OCI-LY7 (cell line): Measurements from ENCODE around the gene GCLC. TPM values are rescaled to one million over a fixed set of nuclear protein-coding genes. Genes with fewer than 3 reads are reported as not detected.

ENCODE experiments used
- BruUV-seq: library from RNA; stranded (reverse); fragments of 400-500 nt; replicated peaks from 2 replicates; lab custom pipeline; 2021; lab: Mats Ljungman, UMichigan
- CTCF ChIA-PET: fragments of 300-600 bp; sonication (Branson Sonifier 250); formaldehyde crosslinking; loops from one replicate; lab custom pipeline; 2022; ENCODE audit warnings: antibody characterized with exemption; ENCODE audit not compliant: unreplicated experiment; lab: Charles Lee
- POLR2A ChIA-PET: fragments of 300-600 bp; sonication (Branson Sonifier 250); formaldehyde crosslinking; loops from one replicate; lab custom pipeline; 2022; ENCODE audit warnings: antibody characterized with exemption; lab: Charles Lee
- DNase-seq: peaks from one replicate; pipeline ENCODE4 v3.0.0-alpha.2; 2015; ENCODE audit warnings: low spot score
- H2AFZ ChIP-seq: fragments of 200-600 bp; sonication (generic), shearing (Covaris generic); 2 replicates; pipeline ENCODE4 v1.6.1; 2014; ENCODE audit warnings: mild to moderate bottlenecking, antibody characterized with exemption, low read length, moderate library complexity
- H3K27ac ChIP-seq: fragments of 200-600 bp; sonication (generic); 2 replicates; pipeline ENCODE4 v1.5.1; 2014; ENCODE audit warnings: mixed run types, low read depth, mild to moderate bottlenecking, moderate library complexity, low read length, inconsistent platforms; ENCODE audit not compliant: poor library complexity, severe bottlenecking
- H3K36me3 ChIP-seq: fragments of 200-600 bp; sonication (generic); 2 replicates; pipeline ENCODE4 v1.6.1; 2014; ENCODE audit warnings: mild to moderate bottlenecking, antibody characterized with exemption, low read length, moderate library complexity, mixed read lengths; ENCODE audit not compliant: insufficient read depth
- H3K4me1 ChIP-seq: fragments of 200-600 bp; sonication (generic); 2 replicates; pipeline ENCODE4 v1.5.1; 2014; ENCODE audit warnings: mild to moderate bottlenecking, low read length; ENCODE audit not compliant: insufficient read depth, poor library complexity, severe bottlenecking
- H3K4me2 ChIP-seq: fragments of 200-600 bp; sonication (generic); 2 replicates; pipeline ENCODE4 v1.6.1; 2014; ENCODE audit warnings: mild to moderate bottlenecking, low read length
- H3K4me3 ChIP-seq: fragments of 200-600 bp; sonication (generic); 2 replicates; pipeline ENCODE4 v1.5.1; 2014; ENCODE audit warnings: mild to moderate bottlenecking, low read depth, low read length; ENCODE audit not compliant: poor library complexity, severe bottlenecking
- H3K79me2 ChIP-seq: fragments of 200-600 bp; sonication (generic); 2 replicates; pipeline ENCODE4 v1.6.1; 2016; ENCODE audit warnings: low read depth, mild to moderate bottlenecking, low read length, moderate library complexity, mixed read lengths; ENCODE audit not compliant: insufficient read depth
- H3K9me2 ChIP-seq: fragments of 200-600 bp; sonication (generic); 2 replicates; pipeline ENCODE4 v1.6.1; 2016; ENCODE audit warnings: mild to moderate bottlenecking, low read length, mixed read lengths; ENCODE audit not compliant: insufficient read depth
- H3K9me3 ChIP-seq: fragments of 200-600 bp; sonication (generic); 2 replicates; pipeline ENCODE4 v1.6.1; 2014; ENCODE audit warnings: mild to moderate bottlenecking, mixed run types, low read length, mixed read lengths
- H4K20me1 ChIP-seq: fragments of 200-600 bp; sonication (generic); 2 replicates; pipeline ENCODE4 v1.6.1; 2014; ENCODE audit warnings: mild to moderate bottlenecking, antibody characterized with exemption, low read length, moderate library complexity, mixed read lengths; ENCODE audit not compliant: insufficient read depth
- EZH2phosphoT487 ChIP-seq: fragments of 200-600 bp; sonication (generic); IDR thresholded peaks from 2 replicates; pipeline ENCODE4 v1.6.1; 2018; ENCODE audit warnings: low read depth, borderline replicate concordance, mild to moderate bottlenecking, mixed run types, antibody characterized with exemption, low read length, moderate library complexity, mixed read lengths
- intact Hi-C: fragments of 100-400 bp; cut with micrococcal nuclease; formaldehyde crosslinking; loops from one replicate; pipeline ENCODE4 v1.10.0; 2022; ENCODE audit not compliant: unreplicated experiment
- total RNA-seq, 2 experiments: library from RNA; depleted of rRNA in 1 of 2; stranded (reverse); fragments of >200 nt in 1 of 2; shearing (Covaris generic) in 1 of 2; gene quantifications; 2 replicates each; pipeline ENCODE4 v1.2.3, GENCODE V29; 2014 to 2022
- TF ChIP-seq, protein P1 (sequence below): fragments of 200-600 bp; sonication (generic); conservative IDR thresholded peaks from 2 replicates; pipeline ENCODE4 v1.5.1; 2014; ENCODE audit warnings: mild to moderate bottlenecking, antibody characterized with exemption, low read length, moderate library complexity, mixed read lengths

GCLC gene
- total RNA-seq, 2 experiments from 2014 or later, result 14.3 to 30.4 TPM

DNA sequence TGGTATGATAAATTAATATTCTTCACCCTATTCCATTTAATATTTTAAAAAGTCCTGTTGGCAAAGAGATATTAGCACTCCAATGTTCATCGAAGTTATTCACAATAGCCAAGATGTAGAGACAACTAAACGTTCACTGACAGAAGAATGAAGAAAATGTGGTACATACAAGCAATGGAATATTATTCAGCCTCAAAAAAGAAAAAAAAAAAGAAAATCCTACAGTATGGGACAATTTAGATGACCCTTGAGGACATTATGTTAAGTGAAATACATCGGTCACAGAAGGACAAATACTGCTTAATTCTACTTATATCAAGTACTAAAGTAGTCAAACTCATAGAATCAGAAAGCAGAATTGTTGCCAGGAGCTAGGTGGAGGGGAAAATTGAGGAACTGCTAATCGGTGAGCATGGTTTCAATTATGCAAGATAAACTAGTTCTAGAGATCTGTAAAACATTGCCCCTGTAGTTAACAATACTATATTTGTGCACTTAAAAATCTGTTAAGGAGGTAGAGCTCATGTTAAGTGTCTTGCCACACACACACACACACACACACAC lies 4.7 kb downstream of the GCLC start:
- H3K4me2 ChIP-seq, result no peak overlapping the region
- peaks cover 9% of the 10 kb centered on the region for H4K20me1 ChIP-seq
- CTCF ChIA-PET, result interaction anchor here (0.6 kb wide), 1 partner anchor 21 kb away, joined by 4 read pairs; no protein-coding TSS in a partner anchor

DNA sequence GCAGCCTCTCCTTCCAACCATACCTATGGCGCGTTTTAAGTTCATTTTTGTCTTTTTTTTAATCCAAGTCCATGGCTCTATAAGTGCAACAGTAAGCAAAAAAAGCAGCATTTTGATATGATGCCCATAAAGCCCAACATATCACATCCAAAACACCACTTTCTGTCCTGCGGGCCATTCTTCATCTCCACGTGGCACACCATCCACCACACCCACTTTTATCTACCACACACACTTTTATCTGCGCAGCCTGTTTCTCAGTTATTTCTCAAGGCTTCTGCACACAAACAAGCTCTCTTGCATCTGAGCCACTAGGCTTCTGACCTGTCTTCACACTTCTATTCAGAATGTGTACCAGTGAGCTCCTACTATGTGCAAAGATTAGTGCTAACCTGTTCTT lies 5.3 kb downstream of the GCLC start:
- peaks cover 15% of the 10 kb centered on the region; the same call in 1 of the 2 replicates for H3K36me3 ChIP-seq
- no peak overlapping the region for H2AFZ ChIP-seq
- no peak overlapping the region for H3K4me3 ChIP-seq
- ChIA-PET CTCF (no interaction called here), POLR2A (interaction anchor here (0.6 to 1.0 kb wide), 2 partner anchors 118 to 126 kb away, joined by 3 read pairs; partner anchors contain the start of gene KLHL31)
- peaks cover 14% of the 10 kb centered on the region for H3K4me1 ChIP-seq
- intact Hi-C loops, result no loop called here
- peaks cover 9% of the 10 kb centered on the region for H4K20me1 ChIP-seq
- BruUV-seq, result no TSS peak
- TF ChIP-seq, protein P1, sequence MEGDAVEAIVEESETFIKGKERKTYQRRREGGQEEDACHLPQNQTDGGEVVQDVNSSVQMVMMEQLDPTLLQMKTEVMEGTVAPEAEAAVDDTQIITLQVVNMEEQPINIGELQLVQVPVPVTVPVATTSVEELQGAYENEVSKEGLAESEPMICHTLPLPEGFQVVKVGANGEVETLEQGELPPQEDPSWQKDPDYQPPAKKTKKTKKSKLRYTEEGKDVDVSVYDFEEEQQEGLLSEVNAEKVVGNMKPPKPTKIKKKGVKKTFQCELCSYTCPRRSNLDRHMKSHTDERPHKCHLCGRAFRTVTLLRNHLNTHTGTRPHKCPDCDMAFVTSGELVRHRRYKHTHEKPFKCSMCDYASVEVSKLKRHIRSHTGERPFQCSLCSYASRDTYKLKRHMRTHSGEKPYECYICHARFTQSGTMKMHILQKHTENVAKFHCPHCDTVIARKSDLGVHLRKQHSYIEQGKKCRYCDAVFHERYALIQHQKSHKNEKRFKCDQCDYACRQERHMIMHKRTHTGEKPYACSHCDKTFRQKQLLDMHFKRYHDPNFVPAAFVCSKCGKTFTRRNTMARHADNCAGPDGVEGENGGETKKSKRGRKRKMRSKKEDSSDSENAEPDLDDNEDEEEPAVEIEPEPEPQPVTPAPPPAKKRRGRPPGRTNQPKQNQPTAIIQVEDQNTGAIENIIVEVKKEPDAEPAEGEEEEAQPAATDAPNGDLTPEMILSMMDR, result no peak
- no peak for TF ChIP-seq EZH2phosphoT487
- no peak overlapping the region for H3K4me2 ChIP-seq
- no peaks in the 10 kb centered on the region for H3K9me2 ChIP-seq
- no peak for DNase-seq
- H3K27ac ChIP-seq, result no peak overlapping the region
- H3K79me2 ChIP-seq, result peaks cover 72% of the 10 kb centered on the region; the same call in 1 of the 2 replicates
- H3K9me3 ChIP-seq, result no peaks in the 10 kb centered on the region

More for the DNA sequence above, 4.7 kb downstream of the GCLC start:
- Histone ChIP-seq H3K36me3 (peaks cover 15% of the 10 kb centered on the region; the same call in 1 of the 2 replicates), H3K9me2 (no peaks in the 10 kb centered on the region), H3K4me1 (peaks cover 16% of the 10 kb centered on the region), H3K4me3 (no peak overlapping the region), H3K79me2 (peaks cover 67% of the 10 kb centered on the region; the same call in 1 of the 2 replicates), H3K9me3 (no peaks in the 10 kb centered on the region), H2AFZ (no peak overlapping the region), H3K27ac (no peak overlapping the region)
- POLR2A ChIA-PET, result interaction anchor here (0.8 kb wide), 1 partner anchor 351 kb away, joined by 4 read pairs; no protein-coding TSS in a partner anchor
- DNase-seq, result no peak
- TF ChIP-seq, protein P1, result no peak
- TF ChIP-seq EZH2phosphoT487, result no peak
- intact Hi-C loops, result no loop called here
- no TSS peak for BruUV-seq

DNA sequence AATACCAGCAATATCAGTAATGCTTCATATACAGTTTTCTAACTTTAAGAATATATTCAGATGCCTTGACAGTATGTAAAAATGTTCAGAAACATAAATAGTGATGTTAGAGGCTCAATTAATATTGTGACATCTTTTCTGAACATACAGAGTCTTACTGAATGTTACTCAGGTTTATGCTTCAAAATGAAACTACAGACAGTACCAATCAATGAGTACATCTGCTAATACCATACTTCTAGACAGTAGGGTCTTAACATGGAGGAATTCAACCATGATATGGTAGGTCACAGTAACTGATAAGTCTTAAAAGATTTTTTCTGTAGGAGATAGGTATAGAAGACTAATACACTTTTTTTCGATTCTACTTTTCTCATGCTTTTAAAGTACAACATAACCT lies 8.3 kb downstream of the GCLC start:
- ChIA-PET POLR2A (no interaction called here), CTCF (no interaction called here)
- intact Hi-C loops, result no loop called here
- no peak for TF ChIP-seq EZH2phosphoT487
- TF ChIP-seq, protein P1, result no peak
- Histone ChIP-seq H3K4me2 (no peak overlapping the region), H3K36me3 (peaks cover 15% of the 10 kb centered on the region; the same call in 1 of the 2 replicates), H3K9me2 (no peaks in the 10 kb centered on the region), H3K4me1 (no peaks in the 10 kb centered on the region), H2AFZ (no peak overlapping the region), H3K79me2 (peaks cover 66% of the 10 kb centered on the region; the same call in 1 of the 2 replicates), H3K4me3 (no peak overlapping the region), H3K9me3 (no peaks in the 10 kb centered on the region), H4K20me1 (0 out of 2 replicates have a peak, but pooled peaks cover 5% of the 10 kb centered on the region), H3K27ac (no peak overlapping the region)
- no TSS peak for BruUV-seq
- no peak for DNase-seq
